Mesendoderm (in vitro differentiated cells): ENCODE data around the gene SAYSD1.
"Not testable (repeated sequence)": the region's sequence is repeated elsewhere in the genome, so short reads cannot be mapped to it uniquely, and the experiment has no call there.

Experiments
- DNase-seq: peaks from one replicate; pipeline ENCODE4 v3.0.0; 2013
- H2AK5ac ChIP-seq: 2 replicates; pipeline ENCODE4 v1.6.1; 2013; ENCODE audit warnings: low read length, inconsistent platforms
- H2BK120ac ChIP-seq: 2 replicates; pipeline ENCODE4 v1.6.1; 2013; ENCODE audit warnings: low read depth, mild to moderate bottlenecking, low read length, moderate library complexity, mixed read lengths
- H2BK15ac ChIP-seq: replicated peaks from 2 replicates; pipeline ENCODE4 v1.6.1; 2013; ENCODE audit warnings: low read depth, mild to moderate bottlenecking, moderate library complexity
- H2BK5ac ChIP-seq: 2 replicates; pipeline ENCODE4 v1.6.1; 2013; ENCODE audit warnings: low read length, inconsistent platforms
- H3K18ac ChIP-seq: 2 replicates; pipeline ENCODE4 v1.6.1; 2013; ENCODE audit warnings: mild to moderate bottlenecking, low read length, mixed read lengths
- H3K23ac ChIP-seq: one replicate; pipeline ENCODE4 v1.6.1; 2013; ENCODE audit warnings: low read length
- H3K27ac ChIP-seq: 2 replicates; pipeline ENCODE4 v1.5.1; 2013; ENCODE audit warnings: low read depth, mild to moderate bottlenecking, inconsistent platforms, low read length, moderate library complexity
- H3K27me3 ChIP-seq: 2 replicates; pipeline ENCODE4 v1.6.1; 2013; ENCODE audit warnings: low read length, control low read depth, mild to moderate bottlenecking, inconsistent platforms; ENCODE audit not compliant: insufficient read depth, poor library complexity
- H3K36me3 ChIP-seq: 2 replicates; pipeline ENCODE4 v1.6.1; 2013; ENCODE audit warnings: low read length, inconsistent platforms; ENCODE audit not compliant: control insufficient read depth, insufficient read depth
- H3K4ac ChIP-seq: one replicate; pipeline ENCODE4 v1.6.1; 2013; ENCODE audit warnings: low read depth, mild to moderate bottlenecking, low read length, moderate library complexity
- H3K4me1 ChIP-seq: 2 replicates; pipeline ENCODE4 v1.6.1; 2013; ENCODE audit warnings: low read depth, low read length, inconsistent platforms; ENCODE audit not compliant: control insufficient read depth
- H3K4me2 ChIP-seq: 2 replicates; pipeline ENCODE4 v1.6.1; 2013; ENCODE audit warnings: low read length
- H3K4me3 ChIP-seq: 2 replicates; pipeline ENCODE4 v1.5.1; 2013; ENCODE audit warnings: mild to moderate bottlenecking, low read length
- H3K56ac ChIP-seq: one replicate; pipeline ENCODE4 v1.6.1; 2013; ENCODE audit warnings: low read length
- H3K79me1 ChIP-seq: 2 replicates; pipeline ENCODE4 v1.6.1; 2013; ENCODE audit warnings: low read length, inconsistent platforms
- H3K79me2 ChIP-seq: 2 replicates; pipeline ENCODE4 v1.6.1; 2013; ENCODE audit warnings: mild to moderate bottlenecking, low read length; ENCODE audit not compliant: control insufficient read depth, insufficient read depth
- H3K9ac ChIP-seq: 2 replicates; pipeline ENCODE4 v1.6.1; 2013; ENCODE audit warnings: low read length, inconsistent platforms
- H4K5ac ChIP-seq: one replicate; pipeline ENCODE4 v1.6.1; 2013; ENCODE audit warnings: low read length
- H4K8ac ChIP-seq: one replicate; pipeline ENCODE4 v1.6.1; 2013; ENCODE audit warnings: low read depth, mild to moderate bottlenecking, control low read depth, low read length, moderate library complexity
- WGBS: extraction: QIAGEN DNeasy Blood & Tissue Kit; methylation state at CpG from one replicate; pipeline ENCODE4 v1.1.7; 2013; ENCODE audit warnings: low lambda C conversion rate, missing lambda C conversion rate; ENCODE audit not compliant: insufficient coverage; ENCODE audit errors: extremely low coverage; 5-methylcytosine and 5-hydroxymethylcytosine counted together

The SAYSD1 gene

DNA sequence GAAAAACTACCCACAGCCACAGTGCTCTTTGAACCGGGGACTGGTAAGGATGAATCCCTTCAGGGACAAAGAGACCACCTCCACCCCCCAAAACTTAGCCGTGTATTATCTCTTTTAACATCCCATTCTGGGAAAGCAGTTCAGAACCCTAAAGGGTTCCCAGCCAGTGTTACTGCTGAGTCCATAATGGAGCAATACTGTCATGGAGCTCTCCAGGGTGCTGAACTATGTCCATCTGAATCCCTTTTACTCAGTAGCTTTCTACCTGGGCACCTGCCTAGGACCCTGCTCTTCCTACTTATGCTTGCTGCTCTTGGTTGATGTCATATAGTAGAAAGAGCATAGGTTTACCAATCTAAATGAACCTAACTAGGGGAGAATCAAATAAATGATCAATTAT, 22.3 kb upstream of the SAYSD1 start:
- no peak overlapping the region for H3K18ac ChIP-seq
- H3K56ac ChIP-seq = no peak overlapping the region
- no peaks in the 10 kb centered on the region for H3K79me1 ChIP-seq
- H4K8ac ChIP-seq = no peak overlapping the region
- H3K36me3 ChIP-seq = no peaks in the 10 kb centered on the region
- H3K4me1 ChIP-seq = peaks cover 2% of the 10 kb centered on the region
- no peak overlapping the region for H4K5ac ChIP-seq
- no peak overlapping the region for H3K4ac ChIP-seq
- no peaks in the 10 kb centered on the region for H3K27me3 ChIP-seq
- no peak overlapping the region for H2BK120ac ChIP-seq
- H3K4me3 ChIP-seq = no peak overlapping the region
- no peak overlapping the region for H3K4me2 ChIP-seq
- no peak overlapping the region for H3K9ac ChIP-seq
- no peak overlapping the region for H2AK5ac ChIP-seq
- H2BK15ac ChIP-seq = no peak overlapping the region
- H3K23ac ChIP-seq = no peak overlapping the region
- H3K27ac ChIP-seq = no peak overlapping the region
- no peaks in the 10 kb centered on the region for H3K79me2 ChIP-seq
- WGBS = no CpG with 5 or more reads among the region's 2 CpGs
- H2BK5ac ChIP-seq = no peak overlapping the region
- peak; percentile 81 for DNase-seq

DNA sequence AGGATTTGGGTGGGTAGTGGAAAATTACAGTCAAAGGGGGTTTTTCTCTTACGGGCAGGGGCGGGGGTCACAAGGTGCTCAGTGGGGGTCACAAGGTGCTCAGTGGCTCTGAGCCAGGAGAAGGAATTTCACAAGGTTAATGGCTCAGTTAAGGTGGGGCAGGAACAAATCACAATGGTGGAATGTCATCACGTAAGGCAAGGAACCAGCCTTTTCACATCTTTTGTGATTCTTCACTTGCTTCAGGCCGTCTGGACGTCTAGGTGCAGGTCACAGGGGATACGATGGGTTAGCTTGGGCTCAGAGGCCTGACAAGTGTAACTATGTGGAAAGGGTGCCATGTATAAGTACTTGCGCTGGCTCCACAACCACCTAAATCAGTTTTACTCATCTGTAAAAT, 21.2 kb upstream of the SAYSD1 start:
- H3K27ac ChIP-seq, H3K18ac ChIP-seq, H2BK120ac ChIP-seq, H3K4me3 ChIP-seq, H2AK5ac ChIP-seq, H3K9ac ChIP-seq, H3K56ac ChIP-seq, H3K4me2 ChIP-seq, H4K8ac ChIP-seq, H3K4me1 ChIP-seq, H3K79me2 ChIP-seq, H2BK5ac ChIP-seq, H2BK15ac ChIP-seq, H3K4ac ChIP-seq, H3K23ac ChIP-seq, H3K27me3 ChIP-seq, H3K36me3 ChIP-seq, H3K79me1 ChIP-seq, H4K5ac ChIP-seq: not testable (repeated sequence)
- DNase-seq = peak; percentile 63
- no CpG with 5 or more reads among the region's 7 CpGs for WGBS

- H3K4me2 ChIP-seq, H3K56ac ChIP-seq, H2BK120ac ChIP-seq, H3K23ac ChIP-seq, H2BK15ac ChIP-seq, H3K36me3 ChIP-seq, H3K9ac ChIP-seq, H2BK5ac ChIP-seq, H3K18ac ChIP-seq, H3K4me1 ChIP-seq, H3K27ac ChIP-seq, H2AK5ac ChIP-seq, H3K4ac ChIP-seq, H4K8ac ChIP-seq, H3K79me1 ChIP-seq, H3K79me2 ChIP-seq, H3K27me3 ChIP-seq, H4K5ac ChIP-seq, H3K4me3 ChIP-seq: not testable (repeated sequence)
- DNase-seq = peak; percentile 79
- WGBS = no CpG with 5 or more reads among the region's 3 CpGs
Measured at GRCh38 chr6:39134761-39135160, 19.8 kb upstream of the SAYSD1 start.

- WGBS = no CpG with 5 or more reads among the region's 1 CpG
- Histone ChIP-seq H2BK120ac (peak overlapping the region; percentile 17), H3K27me3 (no peaks in the 10 kb centered on the region)
Measured at GRCh38 chr6:39130691-39131090, 15.7 kb upstream of the SAYSD1 start.

DNA sequence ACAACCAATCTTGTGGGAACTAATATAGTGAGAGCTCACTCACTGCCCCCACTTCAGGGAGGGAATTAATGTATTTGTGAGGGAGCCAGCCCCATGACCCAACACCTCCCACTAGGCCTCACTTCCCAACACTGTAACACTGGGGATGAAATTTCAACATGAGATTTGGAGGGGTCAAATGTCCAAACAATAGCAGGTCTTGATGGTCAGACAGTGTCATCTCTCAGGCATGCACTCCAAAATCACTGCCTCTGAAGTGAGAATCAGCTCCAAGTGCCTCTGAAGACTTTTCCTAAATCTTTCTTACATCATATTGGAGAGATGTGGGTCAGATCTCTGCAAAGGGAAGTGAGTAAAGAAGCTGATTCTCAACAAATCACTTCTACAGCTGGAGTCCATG, 13.8 kb upstream of the SAYSD1 start:
- H2BK120ac ChIP-seq = no peak overlapping the region
- no peaks in the 10 kb centered on the region for H3K36me3 ChIP-seq
- H2BK15ac ChIP-seq = no peak overlapping the region
- no peak overlapping the region for H2BK5ac ChIP-seq
- H3K79me2 ChIP-seq = no peaks in the 10 kb centered on the region
- H3K23ac ChIP-seq = no peak overlapping the region
- no peaks in the 10 kb centered on the region for H3K79me1 ChIP-seq
- no peak overlapping the region for H4K8ac ChIP-seq
- H4K5ac ChIP-seq = no peak overlapping the region
- no peak for DNase-seq
- H3K9ac ChIP-seq = no peak overlapping the region
- H3K56ac ChIP-seq = no peak overlapping the region
- H3K27ac ChIP-seq = no peak overlapping the region
- H3K18ac ChIP-seq = no peak overlapping the region
- H3K27me3 ChIP-seq = no peaks in the 10 kb centered on the region
- no peak overlapping the region for H2AK5ac ChIP-seq
- peaks cover 7% of the 10 kb centered on the region for H3K4me1 ChIP-seq
- H3K4ac ChIP-seq = no peak overlapping the region
- H3K4me2 ChIP-seq = no peak overlapping the region
- H3K4me3 ChIP-seq = no peak overlapping the region

More at GRCh38 chr6:39130691-39131090, 15.7 kb upstream of the SAYSD1 start:
- no peak for DNase-seq
- Histone ChIP-seq H2BK15ac (no peak overlapping the region), H3K79me2 (no peaks in the 10 kb centered on the region), H3K4ac (no peak overlapping the region), H2BK5ac (no peak overlapping the region), H4K5ac (no peak overlapping the region), H3K4me3 (no peak overlapping the region), H3K18ac (no peak overlapping the region), H3K56ac (peak overlapping the region; percentile 29), H3K4me1 (peaks cover 9% of the 10 kb centered on the region), H3K79me1 (no peaks in the 10 kb centered on the region), H3K27ac (no peak overlapping the region), H3K36me3 (no peaks in the 10 kb centered on the region), H3K23ac (no peak overlapping the region), H3K4me2 (no peak overlapping the region), H3K9ac (no peak overlapping the region), H4K8ac (no peak overlapping the region), H2AK5ac (no peak overlapping the region)

DNA sequence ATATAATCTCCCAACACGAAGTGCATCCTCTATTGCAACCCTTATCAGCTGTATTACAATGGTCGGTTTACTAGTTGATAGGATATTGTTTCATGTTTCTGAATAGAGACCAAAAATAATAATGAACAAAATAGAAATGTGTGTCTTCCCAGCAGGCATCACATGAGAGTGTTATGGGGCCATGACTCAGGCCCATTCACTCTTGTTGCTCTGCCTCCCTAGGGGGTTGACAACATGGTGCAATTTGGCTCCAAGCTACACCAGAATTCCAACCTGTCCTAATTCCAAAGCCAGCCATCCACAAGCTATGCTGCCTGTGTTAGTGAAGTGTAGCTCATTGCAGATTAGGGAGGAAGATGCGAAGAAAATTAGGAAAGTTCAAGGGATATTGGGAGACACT, 13.1 kb upstream of the SAYSD1 start:
- H3K9ac ChIP-seq = no peak overlapping the region
- no peak overlapping the region for H2BK120ac ChIP-seq
- H3K79me2 ChIP-seq = no peaks in the 10 kb centered on the region
- no peaks in the 10 kb centered on the region for H3K79me1 ChIP-seq
- no CpG with 5 or more reads among the region's 3 CpGs for WGBS
- H2BK5ac ChIP-seq = no peak overlapping the region
- no peak overlapping the region for H3K23ac ChIP-seq
- H3K27me3 ChIP-seq = no peaks in the 10 kb centered on the region
- no peak overlapping the region for H2AK5ac ChIP-seq
- no peak overlapping the region for H2BK15ac ChIP-seq
- H3K4me2 ChIP-seq = no peak overlapping the region
- H3K56ac ChIP-seq = no peak overlapping the region
- no peak for DNase-seq
- H3K27ac ChIP-seq = no peak overlapping the region
- H4K8ac ChIP-seq = no peak overlapping the region
- H3K4ac ChIP-seq = no peak overlapping the region
- H3K4me1 ChIP-seq = peaks cover 7% of the 10 kb centered on the region
- no peak overlapping the region for H3K4me3 ChIP-seq
- no peak overlapping the region for H4K5ac ChIP-seq
- H3K36me3 ChIP-seq = no peaks in the 10 kb centered on the region
- no peak overlapping the region for H3K18ac ChIP-seq
